GM08714 (cell line): ENCODE results near the gene ATXN3.

Source experiments
- H3K4me3 ChIP-seq: fragments of 200-500 bp; sonication (Bioruptor generic); 2 replicates; pipeline ENCODE4 v1.5.1; 2014; ENCODE audit warnings: mild to moderate bottlenecking, low read length, inconsistent platforms
- ZNF274 ChIP-seq: IDR thresholded peaks from 2 replicates; pipeline ENCODE4 v1.6.1; 2012; ENCODE audit warnings: mild to moderate bottlenecking, low read depth, low read length

ATXN3 gene

GRCh38 chr14:92106143-92106926 lies at the start of gene ATXN3:
Gene ATXN3 (minus strand): TSS chr14:92106582. CDS start chr14:92106552, 30 bp downstream.
- peak within 1 kb of the TSS; percentile 84 for H3K4me3 ChIP-seq

GRCh38 chr14:92154283-92154942 lies 48.0 kb upstream of the ATXN3 start:
- TF ChIP-seq ZNF274 = no peak
- no peak overlapping the region for H3K4me3 ChIP-seq

More at GRCh38 chr14:92106143-92106926, at the start of gene ATXN3:
- no peak for TF ChIP-seq ZNF274

- no peak overlapping the region for H3K4me3 ChIP-seq
- no peak for TF ChIP-seq ZNF274
These were observed 47.2 kb upstream of the ATXN3 start for GRCh38 chr14:92153581-92153980.

- no peak for TF ChIP-seq ZNF274
- no peak overlapping the region for H3K4me3 ChIP-seq
These were observed 38.3 kb upstream of the ATXN3 start for GRCh38 chr14:92144708-92145107.

- TF ChIP-seq ZNF274 = no peak
These were observed 37.6 kb upstream of the ATXN3 start for GRCh38 chr14:92143962-92144361.

GRCh38 chr14:92143309-92143708 lies 36.9 kb upstream of the ATXN3 start:
- TF ChIP-seq ZNF274 = no peak

More at GRCh38 chr14:92143962-92144361, 37.6 kb upstream of the ATXN3 start:
- no peak overlapping the region for H3K4me3 ChIP-seq

GRCh38 chr14:92135269-92135668 lies 28.9 kb upstream of the ATXN3 start:
- no peak for TF ChIP-seq ZNF274
- no peak overlapping the region for H3K4me3 ChIP-seq

More at GRCh38 chr14:92143309-92143708, 36.9 kb upstream of the ATXN3 start:
- no peak overlapping the region for H3K4me3 ChIP-seq

- TF ChIP-seq ZNF274 = no peak
- H3K4me3 ChIP-seq = no peak overlapping the region
These were observed 28.1 kb upstream of the ATXN3 start for GRCh38 chr14:92134456-92134855.

GRCh38 chr14:92122761-92123160 lies 16.4 kb upstream of the ATXN3 start:
- TF ChIP-seq ZNF274 = no peak
- H3K4me3 ChIP-seq = peak overlapping the region; percentile 81

- H3K4me3 ChIP-seq = peak overlapping the region; percentile 81
- no peak for TF ChIP-seq ZNF274
These were observed 15.9 kb upstream of the ATXN3 start for GRCh38 chr14:92122351-92122677.

GRCh38 chr14:92121670-92122350 lies 15.4 kb upstream of the ATXN3 start, which contains the start of the genes CPSF2 and NDUFB1:
Gene CPSF2 (plus strand): TSS chr14:92121969. CDS start chr14:92130985, 9,016 bp downstream.
Gene NDUFB1 (minus strand): TSS chr14:92121706. CDS start chr14:92117637, 4,069 bp downstream.
- peak within 1 kb of the TSS; percentile 81 for H3K4me3 ChIP-seq
- no peak for TF ChIP-seq ZNF274

GRCh38 chr14:92121207-92121669 lies 14.9 kb upstream of the ATXN3 start:
- H3K4me3 ChIP-seq = peak overlapping the region; percentile 81
- no peak for TF ChIP-seq ZNF274

GRCh38 chr14:92109490-92109889 lies 3.1 kb upstream of the ATXN3 start:
- H3K4me3 ChIP-seq = no peak overlapping the region

GRCh38 chr14:92108345-92109254 lies 2.2 kb upstream of the ATXN3 start:
- no peak overlapping the region for H3K4me3 ChIP-seq
- TF ChIP-seq ZNF274 = no peak

More at GRCh38 chr14:92109490-92109889, 3.1 kb upstream of the ATXN3 start:
- TF ChIP-seq ZNF274 = no peak

GRCh38 chr14:92105893-92106142 lies 564 bp downstream of the ATXN3 start:
- H3K4me3 ChIP-seq = peak overlapping the region; percentile 84
- TF ChIP-seq ZNF274 = no peak
